DND-41 (cell line): ENCODE data around the gene RPS15.

Experiments used
- EZH2 ChIP-seq: IDR thresholded peaks from 3 replicates; pipeline ENCODE4 v1.6.1; 2012; ENCODE audit warnings: borderline replicate concordance, low read depth, mild to moderate bottlenecking, moderate library complexity, low read length, inconsistent platforms; ENCODE audit not compliant: severe bottlenecking
- TF ChIP-seq, protein P1 (sequence below): IDR thresholded peaks from 2 replicates; pipeline ENCODE4 v1.5.1; 2012; ENCODE audit warnings: borderline replicate concordance, low read length, moderate library complexity, mild to moderate bottlenecking; ENCODE audit not compliant: poor library complexity, severe bottlenecking; ENCODE audit errors: extremely low read depth

DNA sequence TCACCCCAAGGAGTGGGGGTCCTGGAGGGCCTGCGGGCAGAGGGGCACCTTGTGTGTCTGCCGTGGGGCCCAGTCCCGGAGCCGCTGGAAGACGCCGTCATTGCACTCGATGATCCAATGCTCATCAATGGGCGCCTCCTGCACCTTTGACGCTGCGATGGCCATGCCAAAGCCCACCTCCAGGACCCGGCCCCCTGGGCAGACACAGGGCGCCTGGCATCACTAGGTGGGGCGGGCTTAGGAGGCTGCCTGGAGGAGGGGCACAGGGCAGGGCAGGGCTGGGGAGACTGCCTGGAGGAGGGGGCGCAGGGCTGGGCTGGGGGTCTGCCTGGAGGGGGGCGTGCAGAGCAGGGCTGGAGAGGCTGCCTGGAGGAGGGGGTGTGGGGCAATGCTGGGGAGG, 38.5 kb upstream of the RPS15 start:
- TF ChIP-seq, protein P1, sequence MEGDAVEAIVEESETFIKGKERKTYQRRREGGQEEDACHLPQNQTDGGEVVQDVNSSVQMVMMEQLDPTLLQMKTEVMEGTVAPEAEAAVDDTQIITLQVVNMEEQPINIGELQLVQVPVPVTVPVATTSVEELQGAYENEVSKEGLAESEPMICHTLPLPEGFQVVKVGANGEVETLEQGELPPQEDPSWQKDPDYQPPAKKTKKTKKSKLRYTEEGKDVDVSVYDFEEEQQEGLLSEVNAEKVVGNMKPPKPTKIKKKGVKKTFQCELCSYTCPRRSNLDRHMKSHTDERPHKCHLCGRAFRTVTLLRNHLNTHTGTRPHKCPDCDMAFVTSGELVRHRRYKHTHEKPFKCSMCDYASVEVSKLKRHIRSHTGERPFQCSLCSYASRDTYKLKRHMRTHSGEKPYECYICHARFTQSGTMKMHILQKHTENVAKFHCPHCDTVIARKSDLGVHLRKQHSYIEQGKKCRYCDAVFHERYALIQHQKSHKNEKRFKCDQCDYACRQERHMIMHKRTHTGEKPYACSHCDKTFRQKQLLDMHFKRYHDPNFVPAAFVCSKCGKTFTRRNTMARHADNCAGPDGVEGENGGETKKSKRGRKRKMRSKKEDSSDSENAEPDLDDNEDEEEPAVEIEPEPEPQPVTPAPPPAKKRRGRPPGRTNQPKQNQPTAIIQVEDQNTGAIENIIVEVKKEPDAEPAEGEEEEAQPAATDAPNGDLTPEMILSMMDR = no peak
- no peak for TF ChIP-seq EZH2
